ENCODE results near the gene MEPCE.

Gene MEPCE

DNA sequence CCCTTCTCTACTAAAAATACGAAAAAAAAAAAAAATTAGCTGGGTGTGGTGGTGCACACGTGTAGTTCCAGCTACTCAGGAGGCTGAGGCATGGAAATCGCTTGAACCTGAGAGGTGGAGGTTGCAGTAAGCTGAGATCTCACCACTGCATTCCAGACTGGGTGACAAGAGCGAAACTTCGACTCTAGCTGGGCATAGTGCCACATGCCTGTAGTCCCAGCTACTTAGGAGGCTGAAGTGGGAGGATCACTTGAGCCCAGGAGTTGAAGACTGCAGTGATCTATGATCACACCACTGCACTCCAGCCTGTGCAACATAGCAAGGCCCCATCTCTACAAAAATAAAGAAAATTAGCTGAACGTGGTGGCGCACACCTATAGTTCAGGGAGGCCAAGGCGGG, 35.7 kb downstream of the MEPCE start:
- DNase-seq = no peak

DNA sequence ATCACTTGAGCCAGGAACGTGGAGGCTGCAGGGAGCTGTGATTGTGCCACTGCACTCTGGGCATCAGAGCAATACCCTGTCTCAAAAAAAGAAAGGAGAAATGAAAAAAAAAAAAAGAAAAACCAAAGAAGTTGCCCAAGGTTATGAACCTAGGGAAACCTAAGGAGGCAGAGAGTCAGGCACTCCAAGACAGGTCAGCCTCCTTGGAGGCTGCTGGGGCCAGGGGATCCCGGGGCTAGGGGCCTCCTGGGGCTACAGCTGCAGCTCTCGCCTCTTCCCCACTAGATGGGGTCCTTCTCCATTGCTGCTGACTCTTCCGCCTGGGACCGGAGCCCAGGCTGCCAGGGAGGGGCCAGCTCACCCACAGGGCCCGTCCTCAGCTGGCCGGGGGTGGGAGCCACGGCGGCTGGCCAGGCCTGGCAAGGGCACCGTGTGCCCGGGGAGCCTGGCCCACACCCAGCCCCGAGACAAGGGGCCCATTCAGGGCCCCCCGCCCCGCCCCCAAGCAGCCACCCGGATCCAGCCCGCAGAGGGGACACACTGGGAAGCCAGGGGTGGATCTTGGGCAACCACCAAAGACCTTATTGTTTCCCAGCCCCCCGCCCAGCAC, 36.2 kb downstream of the MEPCE start:
- no peak for DNase-seq

DNA sequence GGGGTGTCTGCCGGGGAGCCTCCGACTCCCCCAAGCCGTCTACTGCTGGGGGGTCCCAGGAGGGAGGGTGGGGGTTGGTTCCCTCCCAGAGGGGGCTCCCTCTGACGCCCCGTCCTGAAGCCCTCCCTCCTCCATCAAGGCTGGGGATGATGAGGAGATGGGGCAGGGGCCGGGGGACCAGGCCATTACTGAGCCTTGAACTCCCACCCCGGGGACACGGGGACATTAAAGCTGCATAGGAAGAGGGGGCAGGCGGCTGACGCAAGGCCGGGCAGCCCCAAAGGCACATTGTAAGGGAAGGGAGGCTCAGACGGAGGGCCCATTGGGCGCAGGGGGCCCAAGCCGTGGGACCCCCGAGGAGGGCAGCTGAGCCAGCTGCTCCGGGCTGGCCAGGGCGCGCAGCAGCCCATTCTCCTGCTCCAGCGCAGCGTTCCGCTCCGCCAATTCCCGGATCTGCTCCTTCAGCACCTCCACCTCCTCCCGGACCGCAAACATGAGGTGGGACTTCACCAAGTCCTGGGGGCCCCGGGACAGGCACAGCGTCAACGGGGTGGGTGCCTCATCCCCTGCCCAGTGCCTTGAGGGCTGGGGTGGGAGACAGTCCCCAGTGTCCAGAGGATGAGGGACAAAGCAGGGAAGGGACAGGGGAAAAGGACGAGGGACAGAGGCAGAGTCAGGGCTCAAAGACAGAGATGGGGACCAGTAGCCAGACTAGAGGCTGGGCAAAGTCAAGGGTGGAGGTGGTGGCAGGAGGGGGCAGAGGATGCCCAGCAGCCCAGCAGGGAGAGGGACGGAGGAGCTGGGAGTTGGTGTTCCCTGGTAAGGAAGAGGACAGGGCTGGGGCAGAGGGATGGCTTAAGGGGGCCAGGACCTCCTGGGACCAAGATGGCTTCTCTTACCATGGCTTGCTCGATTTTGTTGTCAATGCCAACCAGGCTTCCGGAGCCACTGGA, 37.3 kb downstream of the MEPCE start:
- DNase-seq = no peak

DNA sequence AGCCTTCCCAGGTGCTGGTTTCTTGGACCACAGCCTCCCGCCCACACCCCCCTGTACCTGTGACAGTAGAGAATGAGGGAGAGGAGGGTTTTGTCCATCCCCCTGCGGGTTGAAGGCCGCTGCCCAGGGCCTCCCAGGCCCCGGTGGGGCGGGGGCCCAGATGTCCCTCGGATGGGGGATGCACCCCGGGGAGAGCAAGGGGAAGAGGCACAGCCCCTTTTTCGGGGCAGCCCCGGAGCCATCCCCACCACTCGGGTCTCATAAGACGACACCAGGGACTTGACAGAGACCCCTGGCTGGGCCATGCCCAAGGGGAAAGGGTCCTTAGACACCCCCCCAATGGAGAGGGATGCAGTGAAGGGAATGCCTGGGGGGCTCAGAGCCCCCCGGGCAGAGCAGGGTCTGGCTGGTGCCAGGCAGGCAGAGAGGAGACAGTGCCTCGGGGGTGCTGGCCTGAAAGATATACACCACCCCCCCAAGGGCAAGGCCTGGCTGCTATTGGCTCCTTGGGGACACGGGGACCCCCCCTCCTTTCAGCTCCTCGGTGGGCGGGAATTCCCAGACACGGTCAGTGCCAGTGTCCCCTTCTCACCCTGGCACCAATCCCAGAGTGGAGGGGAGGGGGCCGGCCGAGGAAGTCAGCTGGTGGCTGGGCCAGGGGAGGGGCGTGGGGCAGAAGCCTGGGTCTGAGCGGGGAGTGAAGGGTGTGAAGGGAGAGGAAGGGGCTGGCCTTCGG, 38.2 kb downstream of the MEPCE start:
- no peak for DNase-seq

DNA sequence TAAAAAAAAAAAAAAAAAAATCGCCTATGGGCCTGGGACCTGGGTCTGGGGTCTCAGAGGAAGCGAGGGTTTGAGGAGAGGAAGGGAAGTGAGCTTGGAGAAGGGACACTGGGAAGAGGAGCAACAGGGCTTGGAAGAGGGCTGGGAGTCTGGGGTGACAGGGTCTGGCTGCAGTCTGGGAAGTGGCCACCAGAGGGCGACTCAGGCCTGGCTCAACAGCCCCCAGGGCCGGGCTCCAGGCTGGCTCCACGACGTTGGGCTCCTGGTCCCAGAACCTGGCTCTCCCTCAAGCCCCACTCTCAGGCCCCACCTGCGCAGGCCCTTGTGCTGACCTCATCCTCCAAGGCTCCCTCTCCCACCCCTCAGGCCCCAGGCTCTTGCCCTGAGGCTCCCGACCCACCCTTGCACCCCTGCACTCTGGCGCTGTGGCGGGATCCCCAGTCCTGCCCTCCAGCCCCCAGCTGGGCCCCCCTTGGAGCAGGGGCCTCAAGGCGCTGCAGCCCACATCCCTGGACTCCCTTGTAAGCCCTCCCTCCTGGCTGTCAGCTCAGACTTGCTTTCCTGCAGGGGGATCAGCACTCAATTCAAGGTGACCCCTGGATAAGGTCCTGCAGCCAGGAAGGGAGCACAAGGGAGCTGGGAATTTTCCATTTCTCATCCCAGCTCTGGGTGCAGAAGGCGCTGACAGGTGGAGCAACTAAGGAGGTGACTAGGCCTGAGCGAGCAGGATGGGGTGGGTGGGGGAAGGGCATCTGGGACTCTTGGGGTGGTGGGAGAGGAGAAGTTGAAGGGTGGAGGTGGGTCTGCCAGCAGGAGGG, 39.8 kb downstream of the MEPCE start:
- peak; percentile 69 for DNase-seq

DNA sequence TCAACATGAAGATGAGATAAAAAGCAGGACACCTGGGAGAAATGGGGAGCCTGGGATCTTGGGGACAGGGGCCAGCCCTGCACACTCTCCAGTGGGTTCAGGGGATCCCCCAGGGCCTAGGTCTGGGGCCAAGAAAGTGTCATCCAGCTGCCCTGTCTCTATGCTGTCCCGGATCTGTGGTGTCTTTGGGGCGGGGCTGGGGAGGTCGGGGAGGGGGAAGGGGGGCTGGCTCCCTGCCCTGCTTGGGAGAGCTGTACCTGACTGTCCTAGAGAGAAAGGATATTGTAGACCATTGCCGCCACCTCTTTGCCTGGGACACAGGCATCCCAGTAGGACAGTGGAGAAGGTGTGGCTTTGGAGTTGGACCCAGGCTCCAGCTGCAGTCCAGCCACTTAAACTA, 41.4 kb downstream of the MEPCE start:
- DNase-seq = no peak

DNA sequence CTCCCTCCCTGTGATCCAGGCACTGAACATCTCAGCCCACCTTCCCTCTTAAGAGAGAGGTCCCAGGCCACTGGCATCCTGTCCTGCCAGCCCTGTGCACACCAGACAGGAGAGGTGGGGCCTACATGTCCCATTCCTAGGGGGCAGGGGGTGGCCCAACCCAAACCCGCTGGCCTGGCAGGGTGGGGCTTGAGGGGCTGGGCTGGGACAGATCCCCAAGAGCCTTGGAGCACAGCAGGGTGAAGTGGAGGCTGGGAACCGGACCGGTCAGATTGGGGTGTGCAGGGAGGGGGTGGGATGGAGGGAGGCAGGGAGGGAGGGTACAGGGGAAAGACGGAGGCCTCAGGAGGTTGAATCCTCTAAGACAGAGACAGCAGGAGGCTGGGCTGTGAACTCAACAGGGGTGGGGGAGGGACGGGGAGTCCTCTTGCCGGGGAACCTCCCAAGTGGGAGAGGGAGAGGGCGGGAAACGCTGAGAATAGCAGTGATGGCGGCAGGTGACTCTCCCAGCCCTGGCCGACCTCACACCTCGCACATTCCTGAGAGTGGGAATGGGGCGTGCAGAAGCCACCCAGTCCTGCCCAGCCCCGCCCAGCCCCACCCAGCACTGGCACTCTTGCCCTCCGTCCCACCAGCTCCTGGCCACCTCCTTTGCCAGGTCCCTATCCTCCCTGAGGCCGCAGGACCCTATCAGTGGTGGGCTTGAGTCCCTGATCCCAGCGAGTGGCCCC, 42.7 kb downstream of the MEPCE start:
- DNase-seq = no peak

DNA sequence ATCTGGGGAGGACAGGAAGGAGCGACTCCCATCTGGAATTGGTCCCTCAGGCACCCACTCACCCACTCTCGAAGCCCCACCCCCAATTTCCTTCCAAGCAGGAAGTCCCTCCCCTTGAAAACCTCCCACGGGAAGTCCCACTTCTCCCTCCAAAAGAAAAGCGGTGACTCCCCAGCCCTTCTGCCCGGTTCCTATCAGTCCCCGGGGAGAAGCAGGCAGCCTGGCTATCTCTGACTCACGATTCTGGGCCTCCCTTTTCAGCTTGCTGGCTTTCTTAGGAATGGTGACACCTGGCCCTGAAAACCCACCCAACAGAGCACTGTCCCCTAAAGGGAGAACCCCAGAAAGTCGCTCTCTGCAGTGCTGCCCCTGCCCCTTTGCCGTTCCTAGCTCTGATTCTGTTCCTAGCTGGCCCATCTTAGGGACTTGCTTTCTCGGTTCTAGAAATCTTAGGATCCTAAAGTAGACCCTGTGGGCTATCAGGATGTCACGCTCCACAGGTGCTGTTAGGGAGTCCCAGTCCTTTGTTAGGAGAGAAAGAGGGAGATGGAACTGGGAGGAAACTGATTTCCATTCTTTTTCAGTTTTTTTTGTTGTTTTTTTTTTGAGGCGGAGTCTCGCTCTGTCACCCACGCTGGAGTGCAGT, 43.3 kb downstream of the MEPCE start:
- peak; percentile 15 for DNase-seq

DNA sequence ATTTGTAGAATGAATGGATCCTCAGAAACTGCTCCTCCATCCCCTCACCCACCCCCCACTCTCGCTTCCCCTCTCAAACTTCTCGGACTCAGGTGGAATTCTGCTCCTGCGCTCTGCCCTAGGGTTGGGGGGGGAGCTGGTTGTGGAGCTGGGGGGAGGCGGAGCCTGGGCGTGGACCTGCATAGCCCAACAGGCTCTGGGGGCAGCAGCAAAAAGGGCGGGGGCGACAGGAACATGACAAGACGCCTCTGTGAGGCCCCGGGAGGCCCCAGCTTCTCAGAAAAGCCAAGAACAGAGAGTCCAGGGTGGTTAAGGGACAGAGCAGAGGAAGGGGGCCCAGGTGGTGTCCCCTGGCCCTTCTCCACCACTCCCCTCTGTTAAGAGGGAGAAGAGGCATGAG, 45.9 kb downstream of the MEPCE start:
- DNase-seq = no peak

DNA sequence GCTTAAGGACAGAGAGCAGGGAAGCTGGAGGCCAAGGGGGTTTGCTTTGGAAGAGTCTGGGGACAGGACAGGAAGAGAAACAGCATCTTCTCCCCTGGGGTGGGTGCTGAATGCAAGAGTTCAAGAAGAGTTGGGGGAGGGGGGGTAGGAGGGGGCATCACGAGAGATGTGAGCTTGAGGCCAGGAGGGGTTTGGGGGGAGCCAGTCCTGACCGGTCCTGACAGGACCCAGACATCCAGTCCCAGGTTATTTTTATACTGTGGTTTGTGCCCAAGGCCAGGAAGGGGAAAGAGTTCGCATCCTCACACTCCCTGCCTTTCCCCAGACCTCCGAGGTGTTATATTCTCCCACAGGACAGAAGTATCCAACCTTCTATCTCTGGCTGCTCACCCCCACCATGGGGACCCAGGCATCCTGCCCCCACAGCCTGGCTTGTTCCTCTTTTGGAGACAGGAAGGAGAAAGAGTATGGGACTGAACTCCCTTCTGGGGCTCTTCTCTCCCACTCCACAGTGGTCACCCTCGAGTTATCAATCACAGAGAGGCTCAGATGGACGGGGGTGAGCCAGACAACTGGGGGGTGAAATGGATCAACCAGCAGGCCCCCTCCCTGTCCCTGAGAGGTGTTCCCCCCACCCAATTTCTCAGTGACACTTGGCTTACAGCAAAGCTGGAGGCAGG, 46.6 kb downstream of the MEPCE start:
- DNase-seq = no peak

DNA sequence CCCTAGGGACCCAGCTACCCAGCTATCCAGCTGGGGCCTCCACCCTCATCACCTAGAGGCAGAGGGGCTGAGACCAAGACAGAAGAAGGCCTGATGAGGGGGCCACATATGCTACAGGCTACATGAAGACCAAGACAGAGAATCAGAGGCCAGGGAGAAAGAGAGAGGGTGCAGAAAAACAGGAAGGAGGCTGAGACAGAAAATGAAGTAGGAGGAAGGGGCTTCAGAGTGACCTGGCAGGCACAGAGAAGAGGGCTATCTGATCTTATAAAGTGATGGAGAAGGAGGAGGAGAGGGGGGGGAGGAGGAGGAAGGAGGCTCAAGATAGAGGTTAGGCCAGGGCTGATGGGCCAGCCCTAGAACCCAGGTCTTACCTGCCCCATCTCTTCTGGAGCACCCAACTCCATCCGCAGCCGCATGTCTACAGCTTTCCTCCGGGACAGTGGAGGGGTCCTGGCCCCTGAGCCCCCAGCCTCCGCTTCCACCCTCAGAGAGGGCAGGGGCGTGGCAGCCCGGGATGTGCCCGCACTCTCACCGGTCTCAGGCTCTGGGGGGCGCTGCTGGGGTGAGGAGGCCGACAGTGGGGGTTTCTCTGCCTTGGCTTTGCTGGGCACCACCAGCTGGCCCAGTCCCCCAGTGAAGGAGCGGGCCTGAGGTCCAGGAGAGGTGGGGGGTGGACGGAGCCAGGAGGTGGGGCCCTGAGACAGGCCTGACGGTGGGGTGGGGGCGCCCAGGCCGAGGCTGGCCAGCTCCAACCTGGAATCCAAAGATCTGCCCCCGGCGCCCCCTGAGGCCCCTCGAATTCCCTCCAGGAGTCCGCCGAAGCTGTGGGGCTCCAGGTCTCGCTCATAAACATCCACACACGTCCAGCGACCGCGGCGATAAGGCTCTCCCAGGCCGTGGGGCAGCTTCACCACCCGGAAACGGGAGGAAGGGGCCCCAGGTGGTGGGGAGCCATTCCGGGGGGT, 47.6 kb downstream of the MEPCE start:
- peak; percentile 11 for DNase-seq

DNA sequence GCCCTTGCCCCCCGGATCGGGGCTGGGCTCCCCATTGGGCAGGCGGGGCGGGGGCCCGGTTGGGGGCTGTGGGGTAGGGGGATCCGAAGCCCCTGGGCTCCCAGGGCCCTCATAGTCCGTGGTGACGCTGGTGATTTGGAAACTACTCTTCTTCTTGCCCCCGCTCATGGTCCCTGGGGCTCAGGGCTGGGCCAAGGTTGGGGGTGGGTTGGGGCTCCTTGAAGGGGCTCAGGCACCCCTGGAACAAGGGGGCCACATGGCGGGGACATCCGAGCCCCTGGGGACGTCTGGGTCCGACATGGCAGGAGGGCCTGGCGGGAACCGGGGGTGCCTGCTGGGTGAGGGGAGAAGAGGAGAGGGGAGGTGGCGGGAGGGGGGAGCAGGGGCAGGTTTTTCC, 48.2 kb downstream of the MEPCE start:
- no peak for DNase-seq

DNA sequence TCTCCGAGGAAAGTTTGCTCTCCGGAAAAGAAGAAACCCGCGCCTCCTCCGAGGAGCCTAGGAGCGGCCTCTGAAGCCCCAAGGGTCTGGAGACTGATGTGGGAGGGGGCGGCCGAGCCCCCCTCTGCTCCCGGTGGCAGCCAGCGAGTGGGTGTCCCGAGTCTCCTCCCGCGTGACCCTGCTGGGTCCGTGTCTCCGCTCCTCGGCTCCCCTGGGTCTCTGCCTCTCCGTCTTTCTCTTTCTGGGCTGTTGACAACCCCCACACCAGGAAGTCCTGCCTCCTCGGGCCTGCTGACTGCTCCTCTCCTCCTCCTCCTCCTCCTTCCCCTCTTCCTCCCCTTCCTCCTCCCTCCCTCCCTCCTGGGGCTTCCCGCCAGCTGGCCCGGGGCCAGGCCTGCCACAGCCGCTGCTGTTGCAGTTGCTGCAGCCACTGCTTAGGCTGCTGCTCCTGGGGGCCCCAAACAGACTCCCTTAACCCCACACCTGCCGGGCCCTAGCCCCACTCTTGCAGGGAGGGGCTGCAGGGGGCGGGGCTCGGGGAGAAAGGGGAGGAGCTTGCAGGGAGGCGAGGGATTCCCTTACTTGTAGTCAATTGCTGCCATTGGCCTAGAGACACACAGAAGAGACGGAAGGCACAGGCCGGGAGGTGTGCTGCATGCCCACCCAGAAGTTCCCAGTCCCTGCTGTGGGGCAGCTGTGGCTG, 49.5 kb downstream of the MEPCE start, which contains the start of gene TSC22D4:
TSS of gene TSC22D4 (minus strand) at position 257 of the 703 bp plus-strand sequence. CDS start 1,176 bp downstream, outside the sequence.
- peak; percentile 91 for DNase-seq

DNA sequence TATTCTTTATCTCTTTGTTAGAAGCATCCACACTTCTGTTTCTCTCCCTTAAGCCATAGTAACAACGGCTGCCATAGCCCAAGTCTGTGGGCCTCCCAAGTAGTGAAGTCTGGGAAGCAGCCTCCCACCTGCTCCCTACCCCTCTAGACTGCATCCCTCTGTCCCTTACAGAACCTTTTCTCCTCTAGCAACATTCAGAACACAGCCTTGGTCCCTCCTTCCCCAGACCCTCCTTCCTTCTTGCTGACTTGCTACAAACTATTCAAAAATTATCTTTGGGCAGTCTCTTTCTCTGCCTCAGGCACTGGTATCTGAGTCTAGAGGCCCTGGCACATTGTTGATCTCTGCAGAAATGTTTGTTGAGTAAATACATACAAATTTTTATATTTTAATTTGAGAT, 51.8 kb downstream of the MEPCE start:
- DNase-seq = no peak

DNA sequence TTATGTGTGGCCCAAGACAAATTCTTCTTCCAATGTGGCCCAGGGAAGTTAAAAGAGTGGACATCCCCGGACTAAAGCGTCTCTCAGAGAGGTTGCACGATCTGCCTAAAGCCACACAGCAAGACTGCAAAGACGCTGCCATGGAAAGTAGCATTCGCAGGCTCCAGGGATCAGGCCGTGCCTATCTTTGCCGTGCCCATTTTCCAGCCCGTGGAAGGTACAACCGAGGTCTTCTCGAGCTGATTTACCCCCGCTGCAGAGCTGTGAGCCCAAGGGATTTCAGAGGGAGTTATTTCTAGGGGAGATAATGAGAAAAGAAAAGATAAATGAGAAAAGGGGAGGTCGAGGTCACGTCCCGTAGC, 53.1 kb downstream of the MEPCE start:
- DNase-seq = no peak

DNA sequence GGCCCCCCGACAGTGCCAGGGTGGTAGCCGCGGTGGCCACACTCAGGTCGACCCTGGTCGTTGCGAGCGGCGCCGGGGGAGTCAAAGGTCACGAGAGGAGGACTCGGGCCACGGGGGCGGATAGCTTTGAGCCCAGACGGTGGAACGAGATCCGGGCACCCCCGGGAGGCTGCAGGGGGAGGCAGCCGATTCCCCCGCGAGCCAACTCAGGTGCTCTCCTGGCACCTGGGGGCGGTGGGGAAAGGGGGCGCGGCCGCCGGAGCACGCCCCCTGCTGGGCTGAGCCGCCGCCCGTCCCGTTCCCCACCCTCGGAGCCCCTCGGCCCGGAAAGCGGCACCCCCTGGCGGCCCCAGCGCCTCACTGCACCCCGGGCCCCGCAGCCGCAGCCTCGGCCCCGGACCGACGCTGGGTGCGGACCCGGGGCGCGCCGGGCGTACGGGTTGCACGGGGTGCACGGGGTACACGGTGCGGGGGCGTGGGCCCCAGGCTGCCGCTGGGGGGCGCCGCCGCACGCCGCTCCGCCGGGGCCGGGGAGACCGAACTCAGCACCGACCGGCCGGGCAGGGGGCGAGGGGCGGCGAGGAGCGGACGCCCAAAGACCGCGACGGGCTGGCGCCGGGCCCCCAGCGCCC, 53.6 kb downstream of the MEPCE start:
- DNase-seq = peak; percentile 77

Measured in effector CD8-positive, alpha-beta T cell (primary cell).